ENCODE measurements around the gene VAV3. TPM values are rescaled to one million over a fixed set of nuclear protein-coding genes. Genes with fewer than 3 reads are reported as not detected.

The VAV3 gene
- total and polyA plus RNA-seq, 2 of the 8 experiments (the other 6 are each of a cell fraction or from before 2014, with no cell fraction given): 2.9 to 7.9 TPM

- Histone ChIP-seq H3K9me3 (ENCODE audit: insufficient read depth in 2 of 2, low read depth in 1 of 2, low read length in 1 of 2) (no peaks in the 10 kb centered on the region), H3K4me1 (replicated peaks in 1 of 4; ENCODE audit: control insufficient read depth in 3 of 4, insufficient read depth in 4 of 4, low read length in 3 of 4) (no peaks in the 10 kb centered on the region), H3K9ac (replicated peaks in 1 of 4; ENCODE audit: extremely low read depth in 1 of 4, low read depth in 3 of 4, low read length in 3 of 4) (no peak overlapping the region), H2BK12ac (ENCODE audit: low read depth, low read length) (no peak overlapping the region), H3K14ac (ENCODE audit: insufficient read length) (no peak overlapping the region), H4K5ac (ENCODE audit: insufficient read length, low read depth, low read length) (no peak overlapping the region), H3K4ac (replicated peaks; ENCODE audit: insufficient read length, low read depth, low read length) (no peak overlapping the region), H2AFZ (ENCODE audit: low read length) (no peak overlapping the region), H3K23ac (ENCODE audit: insufficient read length) (no peak overlapping the region), H3K79me2 (ENCODE audit: control insufficient read depth in 1 of 2, insufficient read depth in 2 of 2, low read length in 2 of 2) (no peaks in the 10 kb centered on the region), H4K20me1 (replicated peaks in 1 of 2; ENCODE audit: control insufficient read depth in 1 of 2, insufficient read depth in 2 of 2, low read length in 2 of 2) (no peaks in the 10 kb centered on the region), H2BK15ac (ENCODE audit: low read length) (no peak overlapping the region), H3K27me3 (replicated peaks in 1 of 4; ENCODE audit: control insufficient read depth in 3 of 4, extremely low read depth in 1 of 4, insufficient read depth in 3 of 4, low read length in 3 of 4) (no peaks in the 10 kb centered on the region), H4K91ac (replicated peaks; ENCODE audit: insufficient read length, low read length) (no peak overlapping the region), H3K56ac (replicated peaks; ENCODE audit: insufficient read length, low read depth, low read length) (no peak overlapping the region), H3K23me2 (ENCODE audit: low read depth, low read length) (no peaks in the 10 kb centered on the region), H3K36me3 (ENCODE audit: control insufficient read depth in 2 of 4, insufficient read depth in 4 of 4, low read length in 3 of 4) (no peaks in the 10 kb centered on the region), H3K27ac (ENCODE audit: low read depth, low read length) (no peak overlapping the region), H2BK5ac (ENCODE audit: low read depth, low read length) (no peak overlapping the region), H2AK5ac (ENCODE audit: low read depth, low read length) (no peak overlapping the region), H3K79me1 (ENCODE audit: low read depth, low read length) (peaks cover 2% of the 10 kb centered on the region), H3K4me3 (ENCODE audit: extremely low read depth in 1 of 4, insufficient read depth in 2 of 4, low read depth in 3 of 4, low read length in 4 of 4) (no peak overlapping the region), H4K8ac (ENCODE audit: extremely low read depth, insufficient read depth, low read length) (no peak overlapping the region), H3K4me2 (ENCODE audit: insufficient read depth in 1 of 2, low read depth in 2 of 2, low read length in 2 of 2) (no peak overlapping the region), H3K18ac (ENCODE audit: extremely low read depth, low read length) (no peak overlapping the region), H2BK20ac (ENCODE audit: low read length) (no peak overlapping the region), H2BK120ac (replicated peaks; ENCODE audit: low read depth, low read length) (no peak overlapping the region)
- TF ChIP-seq EZH2 (IDR thresholded peaks at IDR 0.05; ENCODE audit: low read depth, low read length, severe bottlenecking) (no peak), CTCF (IDR thresholded peaks at IDR 0.05; ENCODE audit: control extremely low read depth in 1 of 3, insufficient read depth in 1 of 3, low read depth in 1 of 3, low read length in 3 of 3) (no peak), SUZ12 (IDR thresholded peaks at IDR 0.05; ENCODE audit: low read length) (no peak), CHD2 (IDR thresholded peaks at IDR 0.05; ENCODE audit: low read length) (no peak), PHF8 (conservative IDR thresholded peaks at IDR 0.05; ENCODE audit: low read depth, low read length) (no peak), POU5F1 (IDR thresholded peaks at IDR 0.05; ENCODE audit: low read depth, low read length) (no peak), SIX5 (IDR thresholded peaks at IDR 0.05; ENCODE audit: low read depth, low read length) (no peak), CBX5 (IDR thresholded peaks at IDR 0.05; ENCODE audit: low read depth, low read length) (no peak)
- no peak for FAIRE-seq
- POLR2A ChIA-PET (ENCODE audit: partially characterized antibody): no interaction called here
- CTCF ChIA-PET (ENCODE audit: partially characterized antibody): no interaction called here
- DNase-seq (ENCODE audit: low read depth in 1 of 2, low spot score in 2 of 2): no peak
- 79% methylated on average over 4 of the region's 4 CpGs; no CpG with 5 or more reads in 1 of the 2 experiments for WGBS, 2 experiments (ENCODE audit: extremely low coverage in 1 of 2, insufficient coverage in 1 of 2, insufficient read length in 1 of 2, insufficient replicate concordance in 2 of 2, low coverage in 1 of 2, low lambda C conversion rate in 2 of 2, missing lambda C conversion rate in 1 of 2)
Observed at GRCh38 chr1:107838056-107838455, 126.9 kb downstream of the VAV3 start.
